H9 (cell line): Measurements from ENCODE around the gene ANKS3. TPM values are rescaled to one million over a fixed set of nuclear protein-coding genes. Genes with fewer than 3 reads are reported as not detected.

Source experiments
- DNase-seq: peaks from one replicate; pipeline ENCODE4 v3.0.0-alpha.2; 2017
- H2AFZ ChIP-seq: one replicate; pipeline ENCODE4 v1.6.1; 2013; ENCODE audit warnings: mild to moderate bottlenecking, low read length, control low read depth, moderate library complexity
- H2AK5ac ChIP-seq: 2 replicates; pipeline ENCODE4 v1.6.1; 2013; ENCODE audit warnings: low read length, control low read depth, mixed read lengths; ENCODE audit not compliant: insufficient read length
- H2BK120ac ChIP-seq: one replicate; pipeline ENCODE4 v1.6.1; 2013; ENCODE audit warnings: low read depth, mild to moderate bottlenecking, low read length, control low read depth, inconsistent platforms; ENCODE audit not compliant: poor library complexity, severe bottlenecking
- H2BK12ac ChIP-seq: 2 replicates; pipeline ENCODE4 v1.6.1; 2013; ENCODE audit warnings: low read length, control low read depth, mixed read lengths, low read depth; ENCODE audit not compliant: insufficient read length
- H2BK15ac ChIP-seq: 2 replicates; pipeline ENCODE4 v1.6.1; 2013; ENCODE audit warnings: low read depth, low read length, control low read depth
- H2BK20ac ChIP-seq: one replicate; pipeline ENCODE4 v1.6.1; 2013; ENCODE audit warnings: low read depth, mild to moderate bottlenecking, low read length, control low read depth, inconsistent platforms; ENCODE audit not compliant: poor library complexity, severe bottlenecking
- H2BK5ac ChIP-seq: 2 replicates; pipeline ENCODE4 v1.6.1; 2013; ENCODE audit warnings: low read length, control low read depth, mixed read lengths; ENCODE audit not compliant: insufficient read length
- H3K14ac ChIP-seq: 2 replicates; pipeline ENCODE4 v1.6.1; 2013; ENCODE audit warnings: low read length, control low read depth; ENCODE audit not compliant: insufficient read depth
- H3K18ac ChIP-seq: 2 replicates; pipeline ENCODE4 v1.6.1; 2013; ENCODE audit warnings: low read depth, mild to moderate bottlenecking, mixed read lengths, low read length, control low read depth; ENCODE audit not compliant: insufficient read length
- H3K23ac ChIP-seq: 2 replicates; pipeline ENCODE4 v1.6.1; 2013; ENCODE audit warnings: low read length, control low read depth, mixed read lengths, low read depth; ENCODE audit not compliant: insufficient read length
- H3K23me2 ChIP-seq: 2 replicates; pipeline ENCODE4 v1.6.1; 2013; ENCODE audit warnings: low read depth, mild to moderate bottlenecking, mixed read lengths, low read length, control low read depth; ENCODE audit not compliant: insufficient read length, poor library complexity, severe bottlenecking
- H3K27ac ChIP-seq: 2 replicates; pipeline ENCODE4 v1.5.1; 2013; ENCODE audit warnings: low read length, control low read depth, mixed read lengths, low read depth; ENCODE audit not compliant: insufficient read length
- H3K27me3 ChIP-seq: 2 replicates; pipeline ENCODE4 v1.6.1; 2013; ENCODE audit warnings: low read length, control low read depth, inconsistent platforms; ENCODE audit not compliant: insufficient read depth
- H3K4ac ChIP-seq: 2 replicates; pipeline ENCODE4 v1.6.1; 2013; ENCODE audit warnings: low read depth, mild to moderate bottlenecking, control low read depth, inconsistent platforms, low read length, moderate library complexity
- H3K4me1 ChIP-seq: 2 replicates; pipeline ENCODE4 v1.6.1; 2013; ENCODE audit warnings: low read length, control low read depth, inconsistent platforms; ENCODE audit not compliant: insufficient read depth
- H3K4me2 ChIP-seq: 2 replicates; pipeline ENCODE4 v1.6.1; 2013; ENCODE audit warnings: low read length, control low read depth, mixed read lengths; ENCODE audit not compliant: insufficient read length, insufficient read depth
- H3K56ac ChIP-seq: 2 replicates; pipeline ENCODE4 v1.6.1; 2013; ENCODE audit warnings: low read depth, mild to moderate bottlenecking, mixed read lengths, low read length, control low read depth; ENCODE audit not compliant: insufficient read length
- H3K79me1 ChIP-seq: 2 replicates; pipeline ENCODE4 v1.6.1; 2013; ENCODE audit warnings: low read depth, mild to moderate bottlenecking, moderate library complexity, low read length, control low read depth, inconsistent platforms; ENCODE audit not compliant: insufficient read depth, poor library complexity, severe bottlenecking
- H3K79me2 ChIP-seq: 2 replicates; pipeline ENCODE4 v1.6.1; 2013; ENCODE audit warnings: low read length, control low read depth, inconsistent platforms; ENCODE audit not compliant: insufficient read depth
- H3K9ac ChIP-seq: 2 replicates; pipeline ENCODE4 v1.6.1; 2013; ENCODE audit warnings: low read length, control low read depth, mixed read lengths; ENCODE audit not compliant: insufficient read length; ENCODE audit errors: extremely low read depth
- H3K9me3 ChIP-seq: one replicate; pipeline ENCODE4 v1.6.1; 2013; ENCODE audit warnings: low read depth, low read length, inconsistent platforms; ENCODE audit not compliant: control insufficient read depth
- H3T11ph ChIP-seq: one replicate; pipeline ENCODE4 v1.6.1; 2013; ENCODE audit warnings: mild to moderate bottlenecking, low read length, control low read depth, inconsistent platforms
- H4K20me1 ChIP-seq: one replicate; pipeline ENCODE4 v1.6.1; 2013; ENCODE audit not compliant: control insufficient read depth, insufficient read length, insufficient read depth
- H4K5ac ChIP-seq: 2 replicates; pipeline ENCODE4 v1.6.1; 2013; ENCODE audit warnings: low read depth, mild to moderate bottlenecking, mixed read lengths, low read length, control low read depth; ENCODE audit not compliant: insufficient read length
- H4K8ac ChIP-seq: replicated peaks from 2 replicates; pipeline ENCODE4 v1.6.1; 2013; ENCODE audit warnings: low read length, control low read depth, mixed read lengths, low read depth; ENCODE audit not compliant: insufficient read length
- H4K91ac ChIP-seq: 2 replicates; pipeline ENCODE4 v1.6.1; 2013; ENCODE audit warnings: low read depth, mild to moderate bottlenecking, moderate library complexity, mixed read lengths, low read length, control low read depth; ENCODE audit not compliant: insufficient read length
- H3K27ac Mint-ChIP-seq, 3 experiments: 2 replicates in 2 of 3; 3 replicates in 1 of 3; pipeline ENCODE4 v1.8.0; 2020 to 2021; ENCODE audit warnings: mixed read lengths in 3 of 3, mild to moderate bottlenecking in 1 of 3, moderate library complexity in 1 of 3
- H3K27me3 Mint-ChIP-seq: 2 replicates; pipeline ENCODE4 v1.8.0; 2021; ENCODE audit warnings: low read depth, mild to moderate bottlenecking, moderate library complexity, mixed read lengths
- H3K36me3 Mint-ChIP-seq, 3 experiments: 2 replicates in 2 of 3; 3 replicates in 1 of 3; pipeline ENCODE4 v1.8.0; 2020 to 2021; ENCODE audit warnings: low read depth in 3 of 3, mixed read lengths in 3 of 3; ENCODE audit not compliant: insufficient read depth in 1 of 3
- H3K4me1 Mint-ChIP-seq, 2 experiments: 2 replicates each; pipeline ENCODE4 v1.8.0; 2020; ENCODE audit warnings: mixed read lengths in 2 of 2
- H3K4me3 Mint-ChIP-seq, 2 experiments: 2 replicates in 1 of 2; 3 replicates in 1 of 2; pipeline ENCODE4 v1.8.0; 2020 to 2021; ENCODE audit warnings: mild to moderate bottlenecking in 2 of 2, mixed read lengths in 2 of 2, moderate library complexity in 1 of 2
- H3K9me3 Mint-ChIP-seq, 2 experiments: 2 replicates in 1 of 2; 3 replicates in 1 of 2; pipeline ENCODE4 v1.8.0; 2020; ENCODE audit warnings: mild to moderate bottlenecking in 2 of 2, mixed read lengths in 2 of 2, moderate library complexity in 1 of 2
- WGBS: extraction: QIAGEN DNeasy Blood & Tissue Kit; methylation state at CpG from one replicate; pipeline ENCODE4 v1.1.7; 2013; ENCODE audit warnings: missing lambda C conversion rate, low lambda C conversion rate, mixed read lengths; ENCODE audit not compliant: insufficient read length; ENCODE audit errors: extremely low coverage; 5-methylcytosine and 5-hydroxymethylcytosine counted together
- total RNA-seq: library from RNA; stranded (reverse); gene quantifications from 2 replicates; pipeline ENCODE4 v1.2.1, GENCODE V29; 2021
- TF ChIP-seq, protein P1 (sequence below): fragments of 200-600 bp; sonication (generic); conservative IDR thresholded peaks from 3 replicates; pipeline ENCODE4 v1.8.0; 2021; ENCODE audit warnings: antibody characterized with exemption, mild to moderate bottlenecking

ANKS3 gene
- total RNA-seq, 1 experiment from 2014 or later, result 32.0 TPM

DNA sequence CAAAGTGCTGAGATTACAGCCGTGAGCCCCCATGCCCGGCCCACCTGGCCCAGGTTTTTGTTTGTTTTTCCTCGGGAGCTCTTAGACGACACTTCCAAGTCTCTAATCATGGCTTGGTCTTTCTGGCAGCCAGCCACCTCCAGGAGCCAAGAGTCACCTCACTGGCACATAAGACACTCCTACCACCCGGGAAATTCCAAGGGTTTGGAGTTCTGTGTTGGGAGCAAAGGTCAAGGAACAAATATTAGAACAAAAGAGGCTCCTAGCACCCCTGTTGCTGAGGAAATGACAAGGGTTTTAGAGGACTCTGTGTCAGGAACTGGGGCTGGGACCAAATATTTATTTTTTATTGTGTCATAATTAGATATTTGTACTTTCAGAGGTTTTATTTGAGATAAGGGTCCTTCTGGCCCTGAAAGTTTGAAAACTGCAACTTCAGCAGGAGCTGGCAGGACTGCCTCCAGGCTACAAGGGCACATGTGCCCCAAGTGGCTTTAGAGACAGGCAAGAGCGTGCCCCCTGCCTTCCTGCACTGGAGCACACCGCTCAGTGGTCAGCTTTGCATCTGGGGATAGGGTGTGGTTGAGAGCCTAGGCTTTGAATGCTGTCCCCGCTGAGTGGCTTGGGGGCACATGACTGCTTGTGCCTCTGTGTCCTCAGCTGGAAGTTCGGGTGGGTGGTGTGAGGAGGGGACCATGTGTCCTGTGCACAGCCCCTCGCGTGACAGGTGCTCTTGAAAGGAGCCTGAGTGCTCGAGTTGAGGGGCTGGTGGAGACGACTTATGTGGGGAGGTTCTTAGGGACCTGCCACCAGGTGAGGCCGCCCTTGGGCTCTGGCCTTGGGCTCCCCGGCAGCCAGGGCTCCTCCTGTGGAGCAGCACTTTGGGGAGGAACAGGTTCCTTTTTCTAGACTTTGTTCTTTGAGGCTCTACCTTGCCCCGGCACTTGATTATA is 79.8 kb downstream of the ANKS3 start:
- WGBS, result no CpG with 5 or more reads among the region's 16 CpGs
- Histone ChIP-seq H3K18ac (no peak overlapping the region), H3K27ac (no peak overlapping the region), H3K79me1 (no peaks in the 10 kb centered on the region), H2BK20ac (no peak overlapping the region), H3K9ac (no peak overlapping the region), H3K27me3 (no peaks in the 10 kb centered on the region), H3K23me2 (no peaks in the 10 kb centered on the region), H3K23ac (no peak overlapping the region), H4K5ac (no peak overlapping the region), H3K56ac (no peak overlapping the region), H3K79me2 (no peaks in the 10 kb centered on the region), H4K91ac (no peak overlapping the region), H3K9me3 (no peaks in the 10 kb centered on the region), H3K4me1 (no peaks in the 10 kb centered on the region), H2BK5ac (no peak overlapping the region), H2BK15ac (no peak overlapping the region), H2AK5ac (no peak overlapping the region), H2AFZ (no peak overlapping the region), H2BK120ac (no peak overlapping the region), H2BK12ac (no peak overlapping the region), H4K8ac (no peak overlapping the region), H4K20me1 (no peaks in the 10 kb centered on the region), H3K4me2 (no peak overlapping the region), H3K4ac (no peak overlapping the region), H3K14ac (no peak overlapping the region), H3T11ph (no peak overlapping the region)
- TF ChIP-seq, protein P1, sequence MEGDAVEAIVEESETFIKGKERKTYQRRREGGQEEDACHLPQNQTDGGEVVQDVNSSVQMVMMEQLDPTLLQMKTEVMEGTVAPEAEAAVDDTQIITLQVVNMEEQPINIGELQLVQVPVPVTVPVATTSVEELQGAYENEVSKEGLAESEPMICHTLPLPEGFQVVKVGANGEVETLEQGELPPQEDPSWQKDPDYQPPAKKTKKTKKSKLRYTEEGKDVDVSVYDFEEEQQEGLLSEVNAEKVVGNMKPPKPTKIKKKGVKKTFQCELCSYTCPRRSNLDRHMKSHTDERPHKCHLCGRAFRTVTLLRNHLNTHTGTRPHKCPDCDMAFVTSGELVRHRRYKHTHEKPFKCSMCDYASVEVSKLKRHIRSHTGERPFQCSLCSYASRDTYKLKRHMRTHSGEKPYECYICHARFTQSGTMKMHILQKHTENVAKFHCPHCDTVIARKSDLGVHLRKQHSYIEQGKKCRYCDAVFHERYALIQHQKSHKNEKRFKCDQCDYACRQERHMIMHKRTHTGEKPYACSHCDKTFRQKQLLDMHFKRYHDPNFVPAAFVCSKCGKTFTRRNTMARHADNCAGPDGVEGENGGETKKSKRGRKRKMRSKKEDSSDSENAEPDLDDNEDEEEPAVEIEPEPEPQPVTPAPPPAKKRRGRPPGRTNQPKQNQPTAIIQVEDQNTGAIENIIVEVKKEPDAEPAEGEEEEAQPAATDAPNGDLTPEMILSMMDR, result no peak
- no peak for DNase-seq
- no peak overlapping the region; a peak in 1 of 7 replicates for H3K27ac Mint-ChIP-seq
- H3K4me3 Mint-ChIP-seq, result no peak overlapping the region
- H3K36me3 Mint-ChIP-seq, result peaks cover 16 to 65% (median 45%) of the 10 kb centered on the region in 3 experiments; a peak in 6 of 7 replicates
- no peaks in the 10 kb centered on the region for H3K27me3 Mint-ChIP-seq
- no peaks in the 10 kb centered on the region for H3K4me1 Mint-ChIP-seq
- H3K9me3 Mint-ChIP-seq, result no peaks in the 10 kb centered on the region; a peak in 1 of 5 replicates
